Measurements from ENCODE around the gene CGB7.

DNA sequence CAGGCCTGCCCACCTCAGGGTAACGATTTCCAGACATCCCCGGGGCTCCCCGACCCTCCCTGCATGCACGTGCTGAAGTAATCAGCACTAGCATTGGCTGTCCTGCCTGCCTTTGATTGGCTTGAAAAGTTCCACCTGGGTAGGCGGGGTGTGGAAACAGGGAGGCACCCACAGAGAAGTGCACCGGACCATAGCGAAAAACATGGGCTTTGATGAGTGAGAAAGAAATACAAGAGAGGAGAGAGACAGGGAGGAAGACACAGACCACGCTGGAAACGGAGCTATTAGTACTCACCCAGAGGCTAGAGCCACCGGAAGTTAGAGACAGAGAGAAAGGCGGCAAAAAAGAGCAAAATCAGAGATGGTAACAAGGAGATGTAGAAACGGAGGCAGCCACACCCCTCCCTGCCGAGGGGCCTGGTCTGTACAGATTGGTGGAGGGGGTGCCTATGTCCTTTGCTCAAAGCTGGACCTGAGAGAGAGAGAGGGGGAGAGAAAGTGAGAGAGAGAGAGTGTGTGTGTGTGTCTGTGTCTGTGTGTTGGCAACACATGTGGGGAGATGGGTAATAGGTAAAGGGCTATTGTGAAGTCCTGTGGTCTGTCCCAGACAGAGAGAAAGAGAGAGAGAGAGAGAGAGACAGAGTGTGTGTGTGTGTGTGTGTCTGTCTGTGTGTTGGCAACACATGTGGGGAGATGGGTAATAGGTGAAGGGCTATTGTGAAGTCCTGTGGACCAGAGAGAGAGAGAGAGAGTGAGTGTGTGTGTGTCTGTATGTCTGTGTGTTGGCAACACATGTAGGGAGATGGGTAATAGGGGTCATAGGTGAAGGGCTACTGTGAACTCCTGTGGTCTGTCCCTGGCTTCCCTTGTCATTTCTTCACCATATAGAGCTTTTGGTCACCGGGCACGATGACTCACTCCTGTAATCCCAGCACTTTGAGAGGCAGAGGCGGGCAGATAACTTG lies 36.3 kb downstream of the CGB7 start:
- TF ChIP-seq, protein P1, sequence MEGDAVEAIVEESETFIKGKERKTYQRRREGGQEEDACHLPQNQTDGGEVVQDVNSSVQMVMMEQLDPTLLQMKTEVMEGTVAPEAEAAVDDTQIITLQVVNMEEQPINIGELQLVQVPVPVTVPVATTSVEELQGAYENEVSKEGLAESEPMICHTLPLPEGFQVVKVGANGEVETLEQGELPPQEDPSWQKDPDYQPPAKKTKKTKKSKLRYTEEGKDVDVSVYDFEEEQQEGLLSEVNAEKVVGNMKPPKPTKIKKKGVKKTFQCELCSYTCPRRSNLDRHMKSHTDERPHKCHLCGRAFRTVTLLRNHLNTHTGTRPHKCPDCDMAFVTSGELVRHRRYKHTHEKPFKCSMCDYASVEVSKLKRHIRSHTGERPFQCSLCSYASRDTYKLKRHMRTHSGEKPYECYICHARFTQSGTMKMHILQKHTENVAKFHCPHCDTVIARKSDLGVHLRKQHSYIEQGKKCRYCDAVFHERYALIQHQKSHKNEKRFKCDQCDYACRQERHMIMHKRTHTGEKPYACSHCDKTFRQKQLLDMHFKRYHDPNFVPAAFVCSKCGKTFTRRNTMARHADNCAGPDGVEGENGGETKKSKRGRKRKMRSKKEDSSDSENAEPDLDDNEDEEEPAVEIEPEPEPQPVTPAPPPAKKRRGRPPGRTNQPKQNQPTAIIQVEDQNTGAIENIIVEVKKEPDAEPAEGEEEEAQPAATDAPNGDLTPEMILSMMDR (conservative IDR thresholded peaks at IDR 0.05; ENCODE audit: low read depth, low read length) = no peak
- TF ChIP-seq EZH2 (IDR thresholded peaks at IDR 0.05; ENCODE audit: borderline replicate concordance, low read depth, low read length, poor library complexity, severe bottlenecking) = no peak

Measured in A673 (cell line).